ENCODE measurements around the gene C2orf49. TPM values are rescaled to one million over a fixed set of nuclear protein-coding genes. Genes with fewer than 3 reads are reported as not detected.

C2orf49 gene
- total and polyA plus RNA-seq, 2 of the 8 experiments (the other 6 are each of a cell fraction or from before 2014, with no cell fraction given), result 5.6 to 19.9 TPM

- no peak overlapping the region for H3K14ac ChIP-seq (ENCODE audit: insufficient read length)
- no peak overlapping the region for H3K56ac ChIP-seq (replicated peaks; ENCODE audit: insufficient read length, low read depth, low read length)
- no peak overlapping the region for H2BK120ac ChIP-seq (replicated peaks; ENCODE audit: low read depth, low read length)
- no peak overlapping the region for H2BK5ac ChIP-seq (ENCODE audit: low read depth, low read length)
- H3K9ac ChIP-seq (replicated peaks in 1 of 4; ENCODE audit: extremely low read depth in 1 of 4, low read depth in 3 of 4, low read length in 3 of 4), result no peak overlapping the region
- no peak overlapping the region for H3K4ac ChIP-seq (replicated peaks; ENCODE audit: insufficient read length, low read depth, low read length)
- no peak for DNase-seq (ENCODE audit: low read depth in 1 of 2, low spot score in 2 of 2)
- WGBS, 2 experiments (ENCODE audit: extremely low coverage in 1 of 2, insufficient coverage in 1 of 2, insufficient read length in 1 of 2, insufficient replicate concordance in 2 of 2, low coverage in 1 of 2, low lambda C conversion rate in 2 of 2, missing lambda C conversion rate in 1 of 2), result 93% methylated on average over 20 of the region's 20 CpGs; no CpG with 5 or more reads in 1 of the 2 experiments
- no peak overlapping the region for H4K8ac ChIP-seq (ENCODE audit: extremely low read depth, insufficient read depth, low read length)
- CTCF ChIA-PET (ENCODE audit: partially characterized antibody), result interaction anchor here (0.8 to 1.3 kb wide), 3 partner anchors 17 to 135 kb away, joined by 3 read pairs; no protein-coding TSS in a partner anchor
- no peak for FAIRE-seq
- H4K20me1 ChIP-seq (replicated peaks in 1 of 2; ENCODE audit: control insufficient read depth in 1 of 2, insufficient read depth in 2 of 2, low read length in 2 of 2), result no peaks in the 10 kb centered on the region
- H3K4me1 ChIP-seq (replicated peaks in 1 of 4; ENCODE audit: control insufficient read depth in 3 of 4, insufficient read depth in 4 of 4, low read length in 3 of 4), result no peaks in the 10 kb centered on the region
- no peaks in the 10 kb centered on the region for H3K23me2 ChIP-seq (ENCODE audit: low read depth, low read length)
- POLR2A ChIA-PET (ENCODE audit: partially characterized antibody), result interaction anchor here (0.8 to 2.8 kb wide), 3 partner anchors 10 to 37 kb away, joined by 3 to 16 read pairs (median 4); partner anchors contain the start of gene FHL2
- H3K36me3 ChIP-seq (ENCODE audit: control insufficient read depth in 2 of 4, insufficient read depth in 4 of 4, low read length in 3 of 4), result peaks cover 14 to 30% (median 22%) of the 10 kb centered on the region in 4 experiments
- H2BK20ac ChIP-seq (ENCODE audit: low read length), result no peak overlapping the region
- no peak overlapping the region for H3K18ac ChIP-seq (ENCODE audit: extremely low read depth, low read length)
- H2AFZ ChIP-seq (ENCODE audit: low read length), result no peak overlapping the region
- no peak overlapping the region for H4K91ac ChIP-seq (replicated peaks; ENCODE audit: insufficient read length, low read length)
- H3K23ac ChIP-seq (ENCODE audit: insufficient read length), result no peak overlapping the region
- H2BK12ac ChIP-seq (ENCODE audit: low read depth, low read length), result no peak overlapping the region
- no peaks in the 10 kb centered on the region for H3K9me3 ChIP-seq (ENCODE audit: insufficient read depth in 2 of 2, low read depth in 1 of 2, low read length in 1 of 2)
- no peak overlapping the region for H3K4me3 ChIP-seq (ENCODE audit: extremely low read depth in 1 of 4, insufficient read depth in 2 of 4, low read depth in 3 of 4, low read length in 4 of 4)
- H3K79me1 ChIP-seq (ENCODE audit: low read depth, low read length), result no peaks in the 10 kb centered on the region
- peaks cover 0 to 17% of the 10 kb centered on the region in 2 experiments; a peak in 2 of 4 replicates for H3K79me2 ChIP-seq (ENCODE audit: control insufficient read depth in 1 of 2, insufficient read depth in 2 of 2, low read length in 2 of 2)
- no peak overlapping the region for H3K27ac ChIP-seq (ENCODE audit: low read depth, low read length)
- H3K4me2 ChIP-seq (ENCODE audit: insufficient read depth in 1 of 2, low read depth in 2 of 2, low read length in 2 of 2), result no peak overlapping the region
- H4K5ac ChIP-seq (ENCODE audit: insufficient read length, low read depth, low read length), result no peak overlapping the region
- H2BK15ac ChIP-seq (ENCODE audit: low read length), result no peak overlapping the region
- no peak overlapping the region for H2AK5ac ChIP-seq (ENCODE audit: low read depth, low read length)
- H3K27me3 ChIP-seq (replicated peaks in 1 of 4; ENCODE audit: control insufficient read depth in 3 of 4, extremely low read depth in 1 of 4, insufficient read depth in 3 of 4, low read length in 3 of 4), result no peaks in the 10 kb centered on the region
- TF ChIP-seq SAP30 (IDR thresholded peaks at IDR 0.05; ENCODE audit: insufficient read depth, insufficient replicate concordance, low read length), result no peak
- no peak for TF ChIP-seq NANOG (IDR thresholded peaks at IDR 0.05; ENCODE audit: insufficient read depth, low read depth, low read length, poor library complexity, severe bottlenecking)
- no peak for TF ChIP-seq EP300 (IDR thresholded peaks at IDR 0.05; ENCODE audit: borderline replicate concordance in 1 of 2, low read depth in 2 of 2, low read length in 2 of 2)
- TF ChIP-seq EZH2 (IDR thresholded peaks at IDR 0.05; ENCODE audit: low read depth, low read length, severe bottlenecking), result no peak
- TF ChIP-seq GABPA (IDR thresholded peaks at IDR 0.05; ENCODE audit: borderline replicate concordance, insufficient read depth, low read length), result no peak
- TF ChIP-seq SP1 (IDR thresholded peaks at IDR 0.05; ENCODE audit: low read depth, low read length), result no peak
- no peak for TF ChIP-seq ZNF274 (IDR thresholded peaks at IDR 0.05; ENCODE audit: borderline replicate concordance, extremely low read depth, low read length)
- no peak for TF ChIP-seq CBX5 (IDR thresholded peaks at IDR 0.05; ENCODE audit: low read depth, low read length)
- no peak for TF ChIP-seq TBP (IDR thresholded peaks at IDR 0.05; ENCODE audit: low read depth, low read length)
Measured at GRCh38 chr2:105385731-105386540, 48.6 kb downstream of the C2orf49 start.

Data from H1 (cell line).